Stimulated activated CD8-positive, alpha-beta memory T cell treated with anti-CD3 and anti-CD28 coated beads, Interleukin-12 subunit alpha, Interleukin-12 subunit beta, amount 100 ng/mL, for 24 hours (primary cell): ENCODE measurements around the gene GRM5.

Experiments used
- DNase-seq: peaks from one replicate; pipeline ENCODE4 v3.0.0-alpha.2; 2020; ENCODE audit errors: extremely low read depth

GRM5 gene

GRCh38 chr11:88704485-88704884 is 361.3 kb downstream of the GRM5 start:
- DNase-seq: no peak

- DNase-seq: no peak
Observed at GRCh38 chr11:88701816-88702215, 364.0 kb downstream of the GRM5 start.

- no peak for DNase-seq
Observed at GRCh38 chr11:88697139-88697538, 368.6 kb downstream of the GRM5 start.

GRCh38 chr11:88695689-88696414 is 369.9 kb downstream of the GRM5 start:
- DNase-seq: no peak

- DNase-seq: no peak
Observed at GRCh38 chr11:88692306-88693086, 373.3 kb downstream of the GRM5 start.

GRCh38 chr11:88689548-88690240 is 376.1 kb downstream of the GRM5 start:
- no peak for DNase-seq

- no peak for DNase-seq
Observed at GRCh38 chr11:88683024-88683423, 382.8 kb downstream of the GRM5 start.

GRCh38 chr11:88680806-88681205 is 385.0 kb downstream of the GRM5 start:
- no peak for DNase-seq

- DNase-seq: no peak
Observed at GRCh38 chr11:88666364-88666763, 399.4 kb downstream of the GRM5 start.

- DNase-seq: no peak
Observed at GRCh38 chr11:88657076-88657738, 408.6 kb downstream of the GRM5 start.

GRCh38 chr11:88656283-88656682 is 409.5 kb downstream of the GRM5 start:
- no peak for DNase-seq

- DNase-seq: no peak
Observed at GRCh38 chr11:88655656-88656055, 410.1 kb downstream of the GRM5 start.

- no peak for DNase-seq
Observed at GRCh38 chr11:88655196-88655595, 410.6 kb downstream of the GRM5 start.

GRCh38 chr11:88651556-88651955 is 414.2 kb downstream of the GRM5 start:
- no peak for DNase-seq

GRCh38 chr11:88644724-88645123 is 421.1 kb downstream of the GRM5 start:
- DNase-seq: no peak

- no peak for DNase-seq
Observed at GRCh38 chr11:88632163-88632562, 433.6 kb downstream of the GRM5 start.

GRCh38 chr11:88631497-88631896 is 434.3 kb downstream of the GRM5 start:
- no peak for DNase-seq

- DNase-seq: no peak
Observed at GRCh38 chr11:88629496-88629895, 436.3 kb downstream of the GRM5 start.

GRCh38 chr11:88626216-88626615 is 439.6 kb downstream of the GRM5 start:
- DNase-seq: no peak

GRCh38 chr11:88623531-88623930 is 442.3 kb downstream of the GRM5 start:
- DNase-seq: no peak

- no peak for DNase-seq
Observed at GRCh38 chr11:88620568-88621130, 445.1 kb downstream of the GRM5 start.
